HG03039 (cell line): ENCODE results near the gene POTEI.
"Not testable (repeated sequence)": the region's sequence is repeated elsewhere in the genome, so short reads cannot be mapped to it uniquely, and the experiment has no call there.

Experiments used
- ATAC-seq: cut with Tn5 transposase; IDR thresholded peaks from one replicate; pipeline ENCODE4 v1.9.1; 2021; ENCODE audit warnings: mild to moderate bottlenecking, moderate library complexity; ENCODE audit not compliant: unreplicated experiment

Gene POTEI

GRCh38 chr2:130491073-130491472, 18.1 kb downstream of the POTEI start:
- not testable (repeated sequence) for ATAC-seq

GRCh38 chr2:130455413-130455812, 53.7 kb downstream of the POTEI start:
- ATAC-seq, result not testable (repeated sequence)

GRCh38 chr2:130454712-130455083, 54.4 kb downstream of the POTEI start:
- ATAC-seq, result not testable (repeated sequence)

- ATAC-seq, result not testable (repeated sequence)
Observed at GRCh38 chr2:130453955-130454711, 55.0 kb downstream of the POTEI start.

GRCh38 chr2:130452897-130453296, 56.2 kb downstream of the POTEI start:
- not testable (repeated sequence) for ATAC-seq

- ATAC-seq, result not testable (repeated sequence)
Observed at GRCh38 chr2:130451823-130452222, 57.3 kb downstream of the POTEI start.

- not testable (repeated sequence) for ATAC-seq
Observed at GRCh38 chr2:130451278-130451677, 57.9 kb downstream of the POTEI start.

GRCh38 chr2:130450366-130450765, 58.8 kb downstream of the POTEI start:
- not testable (repeated sequence) for ATAC-seq

- peak; percentile 66 for ATAC-seq
Observed at GRCh38 chr2:130427631-130428030, 81.5 kb downstream of the POTEI start.

- not testable (repeated sequence) for ATAC-seq
Observed at GRCh38 chr2:130418845-130419244, 90.3 kb downstream of the POTEI start.

GRCh38 chr2:130416693-130417092, 92.4 kb downstream of the POTEI start:
- ATAC-seq, result not testable (repeated sequence)
